ENCODE results near the gene GNAI1.

GNAI1 gene

DNA sequence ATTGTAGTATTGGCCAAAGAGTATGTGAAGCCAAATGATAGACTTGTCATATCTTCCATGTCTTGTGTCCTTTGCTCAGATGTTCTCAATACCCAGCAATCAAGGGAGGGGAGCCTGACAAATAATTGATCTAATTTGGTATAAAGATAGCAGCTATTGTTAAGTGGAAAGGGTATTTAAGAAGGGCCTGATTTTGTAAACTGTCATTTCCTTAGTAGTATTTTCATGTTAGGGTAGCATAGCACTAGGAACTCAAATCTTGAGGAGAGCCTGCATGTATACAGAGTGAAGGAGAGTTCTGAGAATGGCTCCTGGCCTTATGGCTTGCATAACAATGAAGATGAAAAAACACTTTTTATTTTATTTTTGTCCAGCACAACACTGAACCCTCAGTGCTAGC is 53.1 kb downstream of the GNAI1 start:
- H3K27ac ChIP-seq (ENCODE audit: low read length): no peak overlapping the region
- ATAC-seq (ENCODE audit: insufficient read depth, low read depth): no peak
- no peak overlapping the region for H2AFZ ChIP-seq (ENCODE audit: low read depth, low read length)
- no peaks in the 10 kb centered on the region for H3K79me2 ChIP-seq (ENCODE audit: insufficient read depth, low read length)
- no peak for DNase-seq
- H3K27me3 ChIP-seq (ENCODE audit: insufficient read depth, low read length, poor library complexity): no peaks in the 10 kb centered on the region
- H3K4me3 ChIP-seq (ENCODE audit: low read depth in 1 of 2, low read length in 2 of 2): no peak overlapping the region
- TF ChIP-seq CTCF (IDR thresholded peaks at IDR 0.05; ENCODE audit: borderline replicate concordance, extremely low read depth, low read length, poor library complexity, severe bottlenecking) (no peak), EZH2 (IDR thresholded peaks at IDR 0.05; ENCODE audit: borderline replicate concordance, low read depth, low read length, severe bottlenecking) (no peak)
- no peak overlapping the region for H3K9ac ChIP-seq (ENCODE audit: low read depth, low read length)
- no peaks in the 10 kb centered on the region for H3K4me1 ChIP-seq (ENCODE audit: insufficient read depth, low read length)
- no peaks in the 10 kb centered on the region for H3K9me3 ChIP-seq (ENCODE audit: insufficient read depth, low read length, severe bottlenecking)
- H3K4me2 ChIP-seq (ENCODE audit: insufficient read depth, low read length): no peak overlapping the region
- H4K20me1 ChIP-seq (ENCODE audit: insufficient read depth, low read length): no peaks in the 10 kb centered on the region
- no peaks in the 10 kb centered on the region for H3K36me3 ChIP-seq (ENCODE audit: insufficient read depth, low read length)

DNA sequence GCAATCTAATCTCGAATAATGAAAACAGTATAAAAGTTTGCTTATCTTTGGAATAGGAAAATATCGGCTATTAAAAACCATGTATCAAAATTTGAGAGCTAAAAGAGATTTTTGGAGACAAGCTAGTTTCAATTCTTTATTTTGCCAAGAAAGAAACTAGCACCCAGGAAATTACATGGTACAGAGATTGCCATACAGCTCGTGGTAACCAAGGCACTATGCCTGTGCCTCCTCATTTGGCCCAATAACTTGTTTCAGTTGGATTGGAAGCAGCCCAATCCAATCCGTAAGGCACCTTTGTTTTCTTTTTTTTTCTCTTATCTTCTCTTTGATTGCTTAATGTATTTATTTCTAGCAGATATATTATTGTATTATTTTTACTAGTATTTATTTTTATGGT is 55.0 kb downstream of the GNAI1 start:
- H3K36me3 ChIP-seq (ENCODE audit: insufficient read depth, low read length): no peaks in the 10 kb centered on the region
- no peaks in the 10 kb centered on the region for H4K20me1 ChIP-seq (ENCODE audit: insufficient read depth, low read length)
- no peak overlapping the region for H3K4me2 ChIP-seq (ENCODE audit: insufficient read depth, low read length)
- no peak overlapping the region for H2AFZ ChIP-seq (ENCODE audit: low read depth, low read length)
- no peaks in the 10 kb centered on the region for H3K4me1 ChIP-seq (ENCODE audit: insufficient read depth, low read length)
- no peak for ATAC-seq (ENCODE audit: insufficient read depth, low read depth)
- H3K27ac ChIP-seq (ENCODE audit: low read length): no peak overlapping the region
- no peaks in the 10 kb centered on the region for H3K9me3 ChIP-seq (ENCODE audit: insufficient read depth, low read length, severe bottlenecking)
- no peak overlapping the region for H3K4me3 ChIP-seq (ENCODE audit: low read depth in 1 of 2, low read length in 2 of 2)
- DNase-seq: no peak
- H3K27me3 ChIP-seq (ENCODE audit: insufficient read depth, low read length, poor library complexity): no peaks in the 10 kb centered on the region
- TF ChIP-seq EZH2 (IDR thresholded peaks at IDR 0.05; ENCODE audit: borderline replicate concordance, low read depth, low read length, severe bottlenecking) (no peak), CTCF (IDR thresholded peaks at IDR 0.05; ENCODE audit: borderline replicate concordance, extremely low read depth, low read length, poor library complexity, severe bottlenecking) (no peak)
- no peaks in the 10 kb centered on the region for H3K79me2 ChIP-seq (ENCODE audit: insufficient read depth, low read length)
- H3K9ac ChIP-seq (ENCODE audit: low read depth, low read length): no peak overlapping the region

- no peak overlapping the region for H3K9ac ChIP-seq (ENCODE audit: low read depth, low read length)
- DNase-seq (no peak), ATAC-seq (ENCODE audit: insufficient read depth, low read depth) (no peak)
- no peaks in the 10 kb centered on the region for H3K4me1 ChIP-seq (ENCODE audit: insufficient read depth, low read length)
- no peaks in the 10 kb centered on the region for H3K79me2 ChIP-seq (ENCODE audit: insufficient read depth, low read length)
- no peak for TF ChIP-seq CTCF (IDR thresholded peaks at IDR 0.05; ENCODE audit: borderline replicate concordance, extremely low read depth, low read length, poor library complexity, severe bottlenecking)
- TF ChIP-seq EZH2 (IDR thresholded peaks at IDR 0.05; ENCODE audit: borderline replicate concordance, low read depth, low read length, severe bottlenecking): no peak
- H3K36me3 ChIP-seq (ENCODE audit: insufficient read depth, low read length): no peaks in the 10 kb centered on the region
- H3K9me3 ChIP-seq (ENCODE audit: insufficient read depth, low read length, severe bottlenecking): no peaks in the 10 kb centered on the region
- H4K20me1 ChIP-seq (ENCODE audit: insufficient read depth, low read length): no peaks in the 10 kb centered on the region
- H3K4me2 ChIP-seq (ENCODE audit: insufficient read depth, low read length): no peak overlapping the region
- no peaks in the 10 kb centered on the region for H3K27me3 ChIP-seq (ENCODE audit: insufficient read depth, low read length, poor library complexity)
- H3K27ac ChIP-seq (ENCODE audit: low read length): no peak overlapping the region
- no peak overlapping the region for H2AFZ ChIP-seq (ENCODE audit: low read depth, low read length)
- no peak overlapping the region for H3K4me3 ChIP-seq (ENCODE audit: low read depth in 1 of 2, low read length in 2 of 2)
Measured at GRCh38 chr7:80197627-80198026, 63.0 kb downstream of the GNAI1 start.

DNA sequence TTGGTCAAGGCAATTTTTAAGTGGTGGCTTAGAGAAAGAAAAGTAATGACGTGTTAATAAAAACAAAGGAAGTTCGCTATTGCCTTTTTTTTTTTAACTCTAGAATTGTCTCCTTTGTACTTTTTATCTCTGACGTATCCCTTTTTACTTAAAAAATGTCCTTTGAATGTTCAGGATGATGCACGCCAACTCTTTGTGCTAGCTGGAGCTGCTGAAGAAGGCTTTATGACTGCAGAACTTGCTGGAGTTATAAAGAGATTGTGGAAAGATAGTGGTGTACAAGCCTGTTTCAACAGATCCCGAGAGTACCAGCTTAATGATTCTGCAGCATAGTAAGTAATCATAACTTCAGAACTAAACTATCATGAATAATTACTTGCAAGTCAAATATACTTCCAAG is 64.4 kb downstream of the GNAI1 start:
- Histone ChIP-seq H3K9me3 (ENCODE audit: insufficient read depth, low read length, severe bottlenecking) (no peaks in the 10 kb centered on the region), H3K4me2 (ENCODE audit: insufficient read depth, low read length) (no peak overlapping the region), H3K9ac (ENCODE audit: low read depth, low read length) (no peak overlapping the region), H3K4me3 (ENCODE audit: low read depth in 1 of 2, low read length in 2 of 2) (no peak overlapping the region), H3K27ac (ENCODE audit: low read length) (no peak overlapping the region), H3K4me1 (ENCODE audit: insufficient read depth, low read length) (no peaks in the 10 kb centered on the region), H4K20me1 (ENCODE audit: insufficient read depth, low read length) (no peaks in the 10 kb centered on the region), H3K27me3 (ENCODE audit: insufficient read depth, low read length, poor library complexity) (no peaks in the 10 kb centered on the region), H2AFZ (ENCODE audit: low read depth, low read length) (no peak overlapping the region), H3K79me2 (ENCODE audit: insufficient read depth, low read length) (no peaks in the 10 kb centered on the region), H3K36me3 (ENCODE audit: insufficient read depth, low read length) (no peaks in the 10 kb centered on the region)
- DNase-seq (no peak), ATAC-seq (ENCODE audit: insufficient read depth, low read depth) (no peak)
- TF ChIP-seq CTCF (IDR thresholded peaks at IDR 0.05; ENCODE audit: borderline replicate concordance, extremely low read depth, low read length, poor library complexity, severe bottlenecking) (no peak), EZH2 (IDR thresholded peaks at IDR 0.05; ENCODE audit: borderline replicate concordance, low read depth, low read length, severe bottlenecking) (no peak)
